Panc1 (cell line): Measurements from ENCODE around the gene FUT7.

Experiments used
- SIN3A ChIP-seq: IDR thresholded peaks from 2 replicates; pipeline ENCODE4 v1.6.1; 2012; ENCODE audit warnings: low read depth, mild to moderate bottlenecking, low read length, moderate library complexity, borderline replicate concordance; ENCODE audit not compliant: insufficient read depth
- TF ChIP-seq, protein P1 (sequence below): fragments of 450-650 bp; IDR thresholded peaks from 2 replicates; pipeline ENCODE4 v1.5.1; 2017; ENCODE audit warnings: mild to moderate bottlenecking
- TF ChIP-seq, protein P2 (sequence below), 2 experiments: IDR thresholded peaks; 2 replicates each; pipeline ENCODE4 v1.6.1; 2011 to 2012; ENCODE audit warnings: low read depth in 2 of 2, control low read depth in 1 of 2, low read length in 1 of 2, mild to moderate bottlenecking in 1 of 2, moderate library complexity in 1 of 2; ENCODE audit not compliant: insufficient read depth in 1 of 2

DNA sequence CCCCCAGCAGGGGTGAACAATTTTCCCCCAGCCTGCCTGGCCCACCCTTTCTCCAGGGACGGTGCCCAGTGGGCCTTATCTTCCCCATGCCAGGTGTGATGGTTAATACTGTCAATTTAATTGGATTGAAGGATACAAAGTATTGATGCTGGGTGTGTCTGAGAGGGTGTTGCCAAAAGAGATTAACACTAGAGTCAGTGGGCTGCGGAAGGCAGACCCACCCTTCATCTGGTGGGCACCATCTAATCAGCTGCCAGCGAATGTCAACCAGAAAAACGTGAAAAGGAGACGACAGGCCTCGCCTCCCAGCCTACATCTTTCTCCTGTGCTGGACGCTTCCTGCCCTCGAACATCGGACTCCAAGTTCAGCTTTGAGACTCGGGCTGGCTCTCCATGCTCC, 5.6 kb upstream of the FUT7 start:
- TF ChIP-seq, protein P1, sequence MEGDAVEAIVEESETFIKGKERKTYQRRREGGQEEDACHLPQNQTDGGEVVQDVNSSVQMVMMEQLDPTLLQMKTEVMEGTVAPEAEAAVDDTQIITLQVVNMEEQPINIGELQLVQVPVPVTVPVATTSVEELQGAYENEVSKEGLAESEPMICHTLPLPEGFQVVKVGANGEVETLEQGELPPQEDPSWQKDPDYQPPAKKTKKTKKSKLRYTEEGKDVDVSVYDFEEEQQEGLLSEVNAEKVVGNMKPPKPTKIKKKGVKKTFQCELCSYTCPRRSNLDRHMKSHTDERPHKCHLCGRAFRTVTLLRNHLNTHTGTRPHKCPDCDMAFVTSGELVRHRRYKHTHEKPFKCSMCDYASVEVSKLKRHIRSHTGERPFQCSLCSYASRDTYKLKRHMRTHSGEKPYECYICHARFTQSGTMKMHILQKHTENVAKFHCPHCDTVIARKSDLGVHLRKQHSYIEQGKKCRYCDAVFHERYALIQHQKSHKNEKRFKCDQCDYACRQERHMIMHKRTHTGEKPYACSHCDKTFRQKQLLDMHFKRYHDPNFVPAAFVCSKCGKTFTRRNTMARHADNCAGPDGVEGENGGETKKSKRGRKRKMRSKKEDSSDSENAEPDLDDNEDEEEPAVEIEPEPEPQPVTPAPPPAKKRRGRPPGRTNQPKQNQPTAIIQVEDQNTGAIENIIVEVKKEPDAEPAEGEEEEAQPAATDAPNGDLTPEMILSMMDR, result no peak
- TF ChIP-seq, protein P2, sequence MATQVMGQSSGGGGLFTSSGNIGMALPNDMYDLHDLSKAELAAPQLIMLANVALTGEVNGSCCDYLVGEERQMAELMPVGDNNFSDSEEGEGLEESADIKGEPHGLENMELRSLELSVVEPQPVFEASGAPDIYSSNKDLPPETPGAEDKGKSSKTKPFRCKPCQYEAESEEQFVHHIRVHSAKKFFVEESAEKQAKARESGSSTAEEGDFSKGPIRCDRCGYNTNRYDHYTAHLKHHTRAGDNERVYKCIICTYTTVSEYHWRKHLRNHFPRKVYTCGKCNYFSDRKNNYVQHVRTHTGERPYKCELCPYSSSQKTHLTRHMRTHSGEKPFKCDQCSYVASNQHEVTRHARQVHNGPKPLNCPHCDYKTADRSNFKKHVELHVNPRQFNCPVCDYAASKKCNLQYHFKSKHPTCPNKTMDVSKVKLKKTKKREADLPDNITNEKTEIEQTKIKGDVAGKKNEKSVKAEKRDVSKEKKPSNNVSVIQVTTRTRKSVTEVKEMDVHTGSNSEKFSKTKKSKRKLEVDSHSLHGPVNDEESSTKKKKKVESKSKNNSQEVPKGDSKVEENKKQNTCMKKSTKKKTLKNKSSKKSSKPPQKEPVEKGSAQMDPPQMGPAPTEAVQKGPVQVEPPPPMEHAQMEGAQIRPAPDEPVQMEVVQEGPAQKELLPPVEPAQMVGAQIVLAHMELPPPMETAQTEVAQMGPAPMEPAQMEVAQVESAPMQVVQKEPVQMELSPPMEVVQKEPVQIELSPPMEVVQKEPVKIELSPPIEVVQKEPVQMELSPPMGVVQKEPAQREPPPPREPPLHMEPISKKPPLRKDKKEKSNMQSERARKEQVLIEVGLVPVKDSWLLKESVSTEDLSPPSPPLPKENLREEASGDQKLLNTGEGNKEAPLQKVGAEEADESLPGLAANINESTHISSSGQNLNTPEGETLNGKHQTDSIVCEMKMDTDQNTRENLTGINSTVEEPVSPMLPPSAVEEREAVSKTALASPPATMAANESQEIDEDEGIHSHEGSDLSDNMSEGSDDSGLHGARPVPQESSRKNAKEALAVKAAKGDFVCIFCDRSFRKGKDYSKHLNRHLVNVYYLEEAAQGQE (IDR thresholded peaks at IDR 0.05; ENCODE audit: insufficient read depth in 1 of 2, low read depth in 2 of 2, low read length in 1 of 2), result no peak
- no peak for TF ChIP-seq SIN3A
